Activated B cell treated with CpG ODN at 0.5 μM for 24 hours (primary cell): ENCODE data around the gene RLF. TPM values are rescaled to one million over a fixed set of nuclear protein-coding genes. Genes with fewer than 3 reads are reported as not detected.

Experiments
- ATAC-seq: fragments of 200-7000 bp; cut with Tn5 transposase; one replicate; pipeline ENCODE4 v1.10.0; 2021; ENCODE audit warnings: low read depth, mild to moderate bottlenecking, moderate library complexity
- CTCF ChIA-PET: fragments of 350-600 bp; sonication (Branson Sonifier 250); formaldehyde crosslinking; loops from one replicate; lab custom pipeline; 2021; ENCODE audit warnings: antibody characterized with exemption; lab: Charles Lee
- POLR2A ChIA-PET: fragments of 350-600 bp; sonication (Branson Sonifier 250); formaldehyde crosslinking; loops from one replicate; lab custom pipeline; 2021; ENCODE audit warnings: antibody characterized with exemption; lab: Charles Lee
- DNase-seq: peaks from one replicate; pipeline ENCODE4 v3.0.0; 2022
- H3K27ac Mint-ChIP-seq: one replicate; pipeline ENCODE4 v1.8.0; 2020; ENCODE audit warnings: mixed read lengths
- H3K27me3 Mint-ChIP-seq: one replicate; pipeline ENCODE4 v1.8.0; 2021; ENCODE audit warnings: mixed read lengths
- H3K36me3 Mint-ChIP-seq: one replicate; pipeline ENCODE4 v1.8.0; 2021; ENCODE audit warnings: low read depth, mixed read lengths
- H3K4me1 Mint-ChIP-seq: one replicate; pipeline ENCODE4 v1.8.0; 2021; ENCODE audit warnings: mixed read lengths
- H3K4me3 Mint-ChIP-seq: one replicate; pipeline ENCODE4 v1.8.0; 2020; ENCODE audit warnings: mild to moderate bottlenecking, mixed read lengths
- H3K9me3 Mint-ChIP-seq: one replicate; pipeline ENCODE4 v1.8.0; 2020; ENCODE audit warnings: mixed read lengths
- CTCF ChIP-seq: fragments of 200-600 bp; IDR thresholded peaks from one replicate; pipeline ENCODE4 v1.8.0; 2022; ENCODE audit warnings: antibody characterized with exemption, mild to moderate bottlenecking
- intact Hi-C: fragments of 100-400 bp; cut with micrococcal nuclease; formaldehyde crosslinking; loops from one replicate; pipeline ENCODE4 v1.15.1; 2024
- total RNA-seq: library from RNA; stranded (reverse); gene quantifications from 2 replicates; pipeline ENCODE4 v1.2.3, GENCODE V29; 2022

The RLF gene
- total RNA-seq, 1 donor from 2014 or later, result 19.2 TPM

GRCh38 chr1:40130892-40131291, 30.3 kb upstream of the RLF start:
- no peak overlapping the region for H3K4me3 Mint-ChIP-seq
- DNase-seq (no peak), ATAC-seq (no peak)
- no peak overlapping the region for H3K27ac Mint-ChIP-seq
- TF ChIP-seq CTCF, result no peak
- peaks cover 7% of the 10 kb centered on the region for H3K9me3 Mint-ChIP-seq
- no peaks in the 10 kb centered on the region for H3K4me1 Mint-ChIP-seq
- intact Hi-C loops, result no loop called here
- CTCF ChIA-PET, result interaction anchor here (1.4 kb wide), 1 partner anchor 13 kb away, joined by 5 read pairs; no protein-coding TSS in a partner anchor
- POLR2A ChIA-PET, result interaction anchor here (0.6 to 0.7 kb wide), 2 partner anchors 264 to 549 kb away, joined by 3 to 4 read pairs; no protein-coding TSS in a partner anchor
- peaks cover 9% of the 10 kb centered on the region for H3K27me3 Mint-ChIP-seq
- H3K36me3 Mint-ChIP-seq, result no peaks in the 10 kb centered on the region

- intact Hi-C loops, result no loop called here
- no peak overlapping the region for H3K4me3 Mint-ChIP-seq
- peaks cover 7% of the 10 kb centered on the region for H3K9me3 Mint-ChIP-seq
- ATAC-seq, result no peak
- no peak overlapping the region for H3K27ac Mint-ChIP-seq
- no peak for DNase-seq
- CTCF ChIA-PET, result no interaction called here
- no peaks in the 10 kb centered on the region for H3K36me3 Mint-ChIP-seq
- no peak for TF ChIP-seq CTCF
- no peaks in the 10 kb centered on the region for H3K4me1 Mint-ChIP-seq
- H3K27me3 Mint-ChIP-seq, result peaks cover 9% of the 10 kb centered on the region
- POLR2A ChIA-PET, result no interaction called here
Observed at GRCh38 chr1:40132383-40133311, 28.5 kb upstream of the RLF start.

- Mint-ChIP-seq H3K4me3 (no peak overlapping the region), H3K27ac (no peak overlapping the region), H3K9me3 (peaks cover 7% of the 10 kb centered on the region), H3K36me3 (no peaks in the 10 kb centered on the region), H3K27me3 (peaks cover 9% of the 10 kb centered on the region), H3K4me1 (no peaks in the 10 kb centered on the region)
- no peak for DNase-seq
- intact Hi-C loops, result no loop called here
- CTCF ChIA-PET, result no interaction called here
- POLR2A ChIA-PET, result no interaction called here
- TF ChIP-seq CTCF, result no peak
- no peak for ATAC-seq
Observed at GRCh38 chr1:40133312-40133665, 27.9 kb upstream of the RLF start.

GRCh38 chr1:40133839-40134238, 27.3 kb upstream of the RLF start:
- ATAC-seq (no peak), DNase-seq (no peak)
- Mint-ChIP-seq H3K9me3 (peaks cover 7% of the 10 kb centered on the region), H3K4me1 (no peaks in the 10 kb centered on the region), H3K27me3 (peaks cover 8% of the 10 kb centered on the region), H3K36me3 (no peaks in the 10 kb centered on the region), H3K27ac (no peak overlapping the region), H3K4me3 (no peak overlapping the region)
- intact Hi-C loops, result no loop called here
- no peak for TF ChIP-seq CTCF
- POLR2A ChIA-PET, result no interaction called here
- CTCF ChIA-PET, result no interaction called here

- ATAC-seq (no peak), DNase-seq (no peak)
- H3K4me1 Mint-ChIP-seq, result peaks cover 6% of the 10 kb centered on the region
- peaks cover 8% of the 10 kb centered on the region for H3K27me3 Mint-ChIP-seq
- no peak overlapping the region for H3K27ac Mint-ChIP-seq
- ChIA-PET POLR2A (no interaction called here), CTCF (interaction anchor here (1.0 to 7.4 kb wide), 2 partner anchors 200 to 267 kb away, joined by 3 to 175 read pairs; no protein-coding TSS in a partner anchor)
- H3K36me3 Mint-ChIP-seq, result no peaks in the 10 kb centered on the region
- TF ChIP-seq CTCF, result no peak
- H3K9me3 Mint-ChIP-seq, result no peaks in the 10 kb centered on the region
- no peak overlapping the region for H3K4me3 Mint-ChIP-seq
- intact Hi-C loops, result no loop called here
Observed at GRCh38 chr1:40140211-40140973, 20.8 kb upstream of the RLF start.
